HepG2 (cell line): ENCODE data around the gene RHBDL3. TPM values are rescaled to one million over a fixed set of nuclear protein-coding genes. Genes with fewer than 3 reads are reported as not detected.

Source experiments
- ASH2L ChIP-seq: fragments of 300-600, 200-600 bp; sonication (generic); IDR thresholded peaks from 2 replicates; pipeline ENCODE4 v1.7.0; 2017; ENCODE audit warnings: low read depth, mild to moderate bottlenecking, moderate library complexity, mixed read lengths, low read length; ENCODE audit not compliant: insufficient read length
- BORCS8-MEF2B ChIP-seq: sonication (generic); formaldehyde crosslinking; IDR thresholded peaks from 2 replicates; pipeline ENCODE4 v1.8.0; 2022; ENCODE audit warnings: mild to moderate bottlenecking, missing genetic modification reagents
- BRCA1 ChIP-seq: sonication (generic); formaldehyde crosslinking; IDR thresholded peaks from 2 replicates; pipeline ENCODE4 v1.4.0; 2020; ENCODE audit warnings: missing genetic modification reagents
- CREB1 ChIP-seq, 2 experiments: fragments of 450-650 bp in 1 of 2; IDR thresholded peaks; 2 replicates each; pipeline ENCODE4 v1.6.1; 2016 to 2017; ENCODE audit warnings: control low read depth in 1 of 2, mild to moderate bottlenecking in 1 of 2, missing compliant biosample characterization in 1 of 2, missing genetic modification characterization in 1 of 2
- JUNB ChIP-seq: sonication (generic); formaldehyde crosslinking; IDR thresholded peaks from 2 replicates; pipeline ENCODE4 v1.8.0; 2022; ENCODE audit warnings: missing genetic modification reagents, mild to moderate bottlenecking, borderline replicate concordance
- KMT2A ChIP-seq: sonication (generic); formaldehyde crosslinking; IDR thresholded peaks from 2 replicates; pipeline ENCODE4 v1.4.0; 2020; ENCODE audit warnings: missing genetic modification reagents
- NCOA1 ChIP-seq: sonication (generic); formaldehyde crosslinking; IDR thresholded peaks from 2 replicates; pipeline ENCODE4 v1.9.0; 2021; ENCODE audit warnings: missing genetic modification reagents
- RAD21 ChIP-seq: fragments of 450-650 bp; formaldehyde crosslinking; IDR thresholded peaks from 2 replicates; pipeline ENCODE4 v1.5.0; 2020; ENCODE audit warnings: mild to moderate bottlenecking
- SP2 ChIP-seq: sonication (generic); formaldehyde crosslinking; IDR thresholded peaks from 2 replicates; pipeline ENCODE4 v1.5.1; 2020; ENCODE audit warnings: mild to moderate bottlenecking, missing genetic modification reagents
- U2AF1 ChIP-seq: fragments of 200-400 bp; formaldehyde crosslinking; optimal IDR thresholded peaks from 2 replicates; pipeline ENCODE3; 2017; ENCODE audit warnings: mild to moderate bottlenecking, low read depth, low read length
- ZBTB20 ChIP-seq: sonication (generic); formaldehyde crosslinking; IDR thresholded peaks from 2 replicates; pipeline ENCODE4 v1.8.1; 2023; ENCODE audit warnings: missing genetic modification reagents, low read depth, mild to moderate bottlenecking, borderline replicate concordance
- ZC3H4 ChIP-seq: sonication (generic); formaldehyde crosslinking; IDR thresholded peaks from 2 replicates; pipeline ENCODE4 v1.4.0; 2020; ENCODE audit warnings: missing genetic modification reagents, borderline replicate concordance
- ZNF577 ChIP-seq: sonication (generic); formaldehyde crosslinking; IDR thresholded peaks from 2 replicates; pipeline ENCODE4 v1.4.0; 2020; ENCODE audit warnings: mild to moderate bottlenecking, low read depth, missing genetic modification reagents, borderline replicate concordance
- ZNF589 ChIP-seq: sonication (generic); formaldehyde crosslinking; conservative IDR thresholded peaks from 2 replicates; pipeline ENCODE4 v1.8.0; 2022; ENCODE audit warnings: mild to moderate bottlenecking, moderate library complexity, missing genetic modification reagents
- polyA plus RNA-seq, 8 experiments: library from polyadenylated mRNA; depleted of rRNA in 3 of 8; stranded (reverse) in 7 of 8; unstranded in 1 of 8; fragments of >200 nt; fragmentation: Illumina TruSeq in 4 of 8; extraction: Trizol in 4 of 8; gene quantifications; 2 replicates each; pipeline versions ENCODE4 v1.2.1 to v1.2.3, GENCODE V29; 2011 to 2016; ENCODE audit warnings: low read depth in 4 of 8, missing spikeins in 1 of 8, mixed read lengths in 1 of 8; ENCODE audit not compliant: insufficient read depth in 1 of 8
- total RNA-seq, 5 experiments: library from RNA; depleted of rRNA; stranded (reverse); fragments of >200 nt; fragmentation: Illumina TruSeq; extraction: Trizol; gene quantifications; 2 replicates each; pipeline ENCODE4 v1.2.3, GENCODE V29; 2016; ENCODE audit warnings: low read depth in 1 of 5
- TF ChIP-seq, protein P1 (sequence below): sonication (generic); formaldehyde crosslinking; IDR thresholded peaks from 2 replicates; pipeline ENCODE4 v1.9.0; 2021; ENCODE audit warnings: missing genetic modification reagents, borderline replicate concordance
- TF ChIP-seq, protein P2 (sequence below): sonication (generic); formaldehyde crosslinking; IDR thresholded peaks from 2 replicates; pipeline ENCODE4 v1.4.0; 2020; ENCODE audit warnings: mild to moderate bottlenecking, missing genetic modification reagents
- TF ChIP-seq, protein P3 (sequence below): sonication (generic); formaldehyde crosslinking; IDR thresholded peaks from 2 replicates; pipeline ENCODE4 v1.4.0; 2020; ENCODE audit warnings: missing genetic modification reagents

The RHBDL3 gene
- total and polyA plus RNA-seq, 2 of the 13 experiments (the other 11 are each of a cell fraction or from before 2014, with no cell fraction given) = 0.09 TPM; not detected in 1

DNA sequence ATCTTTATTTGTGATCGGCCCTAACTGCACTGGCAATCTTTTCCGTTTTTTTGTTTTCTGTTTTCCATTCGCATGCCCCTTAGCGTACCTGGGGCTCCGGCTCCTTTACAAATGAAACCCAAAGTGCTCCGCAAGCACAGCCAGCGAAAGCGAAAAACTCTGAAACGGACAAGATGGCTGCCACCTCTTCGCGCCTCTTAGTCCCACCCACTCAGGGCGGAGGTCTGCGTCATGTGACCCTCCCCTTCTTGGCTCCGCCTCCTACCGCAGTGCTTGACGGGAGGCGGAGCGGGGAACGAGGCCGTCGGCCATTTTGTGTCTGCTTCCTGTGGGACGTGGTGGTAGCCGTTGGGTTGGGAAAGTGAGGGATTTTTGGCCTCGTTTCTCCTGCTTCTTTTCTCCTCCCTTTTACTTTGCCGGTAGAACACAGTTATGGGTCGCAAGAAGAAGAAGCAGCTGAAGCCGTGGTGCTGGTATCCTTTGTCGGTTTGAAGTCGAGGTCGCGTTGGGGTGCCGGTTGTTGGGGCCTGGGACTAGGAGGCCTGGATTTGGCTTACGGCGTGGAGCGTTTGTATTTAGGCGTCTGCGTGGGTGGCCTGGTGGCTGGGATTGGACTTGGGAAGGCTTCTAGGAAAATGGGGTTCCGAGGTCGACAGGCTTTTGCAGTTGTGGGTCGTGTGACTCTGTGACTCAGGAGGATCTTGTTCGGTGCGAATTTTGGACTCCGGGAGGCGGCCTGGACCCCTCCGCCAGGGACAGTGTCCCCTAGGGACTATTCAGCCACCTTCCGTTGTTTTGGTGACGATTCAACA lies 84.4 kb downstream of the RHBDL3 start, which contains the start of gene ZNF207 (continued):
- TF ChIP-seq, protein P1, sequence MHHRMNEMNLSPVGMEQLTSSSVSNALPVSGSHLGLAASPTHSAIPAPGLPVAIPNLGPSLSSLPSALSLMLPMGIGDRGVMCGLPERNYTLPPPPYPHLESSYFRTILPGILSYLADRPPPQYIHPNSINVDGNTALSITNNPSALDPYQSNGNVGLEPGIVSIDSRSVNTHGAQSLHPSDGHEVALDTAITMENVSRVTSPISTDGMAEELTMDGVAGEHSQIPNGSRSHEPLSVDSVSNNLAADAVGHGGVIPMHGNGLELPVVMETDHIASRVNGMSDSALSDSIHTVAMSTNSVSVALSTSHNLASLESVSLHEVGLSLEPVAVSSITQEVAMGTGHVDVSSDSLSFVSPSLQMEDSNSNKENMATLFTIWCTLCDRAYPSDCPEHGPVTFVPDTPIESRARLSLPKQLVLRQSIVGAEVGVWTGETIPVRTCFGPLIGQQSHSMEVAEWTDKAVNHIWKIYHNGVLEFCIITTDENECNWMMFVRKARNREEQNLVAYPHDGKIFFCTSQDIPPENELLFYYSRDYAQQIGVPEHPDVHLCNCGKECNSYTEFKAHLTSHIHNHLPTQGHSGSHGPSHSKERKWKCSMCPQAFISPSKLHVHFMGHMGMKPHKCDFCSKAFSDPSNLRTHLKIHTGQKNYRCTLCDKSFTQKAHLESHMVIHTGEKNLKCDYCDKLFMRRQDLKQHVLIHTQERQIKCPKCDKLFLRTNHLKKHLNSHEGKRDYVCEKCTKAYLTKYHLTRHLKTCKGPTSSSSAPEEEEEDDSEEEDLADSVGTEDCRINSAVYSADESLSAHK (CRISPR knock-in tag) = no peak
- TF ChIP-seq KMT2A (peak; percentile 86), ZBTB20 (CRISPR knock-in tag) (peak; percentile 78; the same call in 1 of the 2 replicates), ZNF589 (no peak), BORCS8-MEF2B (CRISPR knock-in tag) (peak; percentile 29; the same call in 1 of the 2 replicates), U2AF1 (no peak), ZC3H4 (CRISPR knock-in tag) (no peak), CREB1 (IDR thresholded peaks at IDR 0.05) (peak; percentile 80), CREB1 (CRISPR knock-in tag; IDR thresholded peaks at IDR 0.05) (peak; percentile 77), NCOA1 (no peak), ASH2L (peak; percentile 94), ZNF577 (CRISPR knock-in tag) (no peak), SP2 (CRISPR knock-in tag) (no peak), RAD21 (CRISPR knock-in tag) (0 out of 2 replicates have a peak, but pooled peaks have one; percentile 7), BRCA1 (peak; percentile 22; the same call in 1 of the 2 replicates), JUNB (no peak)
- TF ChIP-seq, protein P2, sequence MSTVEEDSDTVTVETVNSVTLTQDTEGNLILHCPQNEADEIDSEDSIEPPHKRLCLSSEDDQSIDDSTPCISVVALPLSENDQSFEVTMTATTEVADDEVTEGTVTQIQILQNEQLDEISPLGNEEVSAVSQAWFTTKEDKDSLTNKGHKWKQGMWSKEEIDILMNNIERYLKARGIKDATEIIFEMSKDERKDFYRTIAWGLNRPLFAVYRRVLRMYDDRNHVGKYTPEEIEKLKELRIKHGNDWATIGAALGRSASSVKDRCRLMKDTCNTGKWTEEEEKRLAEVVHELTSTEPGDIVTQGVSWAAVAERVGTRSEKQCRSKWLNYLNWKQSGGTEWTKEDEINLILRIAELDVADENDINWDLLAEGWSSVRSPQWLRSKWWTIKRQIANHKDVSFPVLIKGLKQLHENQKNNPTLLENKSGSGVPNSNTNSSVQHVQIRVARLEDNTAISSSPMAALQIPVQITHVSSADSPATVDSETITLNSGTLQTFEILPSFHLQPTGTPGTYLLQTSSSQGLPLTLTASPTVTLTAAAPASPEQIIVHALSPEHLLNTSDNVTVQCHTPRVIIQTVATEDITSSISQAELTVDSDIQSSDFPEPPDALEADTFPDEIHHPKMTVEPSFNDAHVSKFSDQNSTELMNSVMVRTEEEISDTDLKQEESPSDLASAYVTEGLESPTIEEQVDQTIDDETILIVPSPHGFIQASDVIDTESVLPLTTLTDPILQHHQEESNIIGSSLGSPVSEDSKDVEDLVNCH (CRISPR knock-in tag) = no peak
- TF ChIP-seq, protein P3, sequence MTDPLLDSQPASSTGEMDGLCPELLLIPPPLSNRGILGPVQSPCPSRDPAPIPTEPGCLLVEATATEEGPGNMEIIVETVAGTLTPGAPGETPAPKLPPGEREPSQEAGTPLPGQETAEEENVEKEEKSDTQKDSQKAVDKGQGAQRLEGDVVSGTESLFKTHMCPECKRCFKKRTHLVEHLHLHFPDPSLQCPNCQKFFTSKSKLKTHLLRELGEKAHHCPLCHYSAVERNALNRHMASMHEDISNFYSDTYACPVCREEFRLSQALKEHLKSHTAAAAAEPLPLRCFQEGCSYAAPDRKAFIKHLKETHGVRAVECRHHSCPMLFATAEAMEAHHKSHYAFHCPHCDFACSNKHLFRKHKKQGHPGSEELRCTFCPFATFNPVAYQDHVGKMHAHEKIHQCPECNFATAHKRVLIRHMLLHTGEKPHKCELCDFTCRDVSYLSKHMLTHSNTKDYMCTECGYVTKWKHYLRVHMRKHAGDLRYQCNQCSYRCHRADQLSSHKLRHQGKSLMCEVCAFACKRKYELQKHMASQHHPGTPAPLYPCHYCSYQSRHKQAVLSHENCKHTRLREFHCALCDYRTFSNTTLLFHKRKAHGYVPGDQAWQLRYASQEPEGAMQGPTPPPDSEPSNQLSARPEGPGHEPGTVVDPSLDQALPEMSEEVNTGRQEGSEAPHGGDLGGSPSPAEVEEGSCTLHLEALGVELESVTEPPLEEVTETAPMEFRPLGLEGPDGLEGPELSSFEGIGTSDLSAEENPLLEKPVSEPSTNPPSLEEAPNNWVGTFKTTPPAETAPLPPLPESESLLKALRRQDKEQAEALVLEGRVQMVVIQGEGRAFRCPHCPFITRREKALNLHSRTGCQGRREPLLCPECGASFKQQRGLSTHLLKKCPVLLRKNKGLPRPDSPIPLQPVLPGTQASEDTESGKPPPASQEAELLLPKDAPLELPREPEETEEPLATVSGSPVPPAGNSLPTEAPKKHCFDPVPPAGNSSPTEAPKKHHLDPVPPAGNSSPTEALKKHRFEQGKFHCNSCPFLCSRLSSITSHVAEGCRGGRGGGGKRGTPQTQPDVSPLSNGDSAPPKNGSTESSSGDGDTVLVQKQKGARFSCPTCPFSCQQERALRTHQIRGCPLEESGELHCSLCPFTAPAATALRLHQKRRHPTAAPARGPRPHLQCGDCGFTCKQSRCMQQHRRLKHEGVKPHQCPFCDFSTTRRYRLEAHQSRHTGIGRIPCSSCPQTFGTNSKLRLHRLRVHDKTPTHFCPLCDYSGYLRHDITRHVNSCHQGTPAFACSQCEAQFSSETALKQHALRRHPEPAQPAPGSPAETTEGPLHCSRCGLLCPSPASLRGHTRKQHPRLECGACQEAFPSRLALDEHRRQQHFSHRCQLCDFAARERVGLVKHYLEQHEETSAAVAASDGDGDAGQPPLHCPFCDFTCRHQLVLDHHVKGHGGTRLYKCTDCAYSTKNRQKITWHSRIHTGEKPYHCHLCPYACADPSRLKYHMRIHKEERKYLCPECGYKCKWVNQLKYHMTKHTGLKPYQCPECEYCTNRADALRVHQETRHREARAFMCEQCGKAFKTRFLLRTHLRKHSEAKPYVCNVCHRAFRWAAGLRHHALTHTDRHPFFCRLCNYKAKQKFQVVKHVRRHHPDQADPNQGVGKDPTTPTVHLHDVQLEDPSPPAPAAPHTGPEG (CRISPR knock-in tag) = no peak
